OCI-LY1 (cell line): ENCODE results near the gene IFT27.

Source experiments
- CTCF ChIP-seq: fragments of 200-600 bp; sonication (generic), shearing (Covaris generic); IDR thresholded peaks from 2 replicates; pipeline ENCODE4 v1.5.1; 2017; ENCODE audit warnings: mild to moderate bottlenecking, antibody characterized with exemption, low read length, moderate library complexity, mixed read lengths
- EZH2 ChIP-seq: fragments of 200-600 bp; sonication (generic), shearing (Covaris generic); IDR thresholded peaks from 2 replicates; pipeline ENCODE4 v1.8.0; 2017; ENCODE audit warnings: borderline replicate concordance, mixed run types, mild to moderate bottlenecking, antibody characterized with exemption, low read length, moderate library complexity, mixed read lengths

DNA sequence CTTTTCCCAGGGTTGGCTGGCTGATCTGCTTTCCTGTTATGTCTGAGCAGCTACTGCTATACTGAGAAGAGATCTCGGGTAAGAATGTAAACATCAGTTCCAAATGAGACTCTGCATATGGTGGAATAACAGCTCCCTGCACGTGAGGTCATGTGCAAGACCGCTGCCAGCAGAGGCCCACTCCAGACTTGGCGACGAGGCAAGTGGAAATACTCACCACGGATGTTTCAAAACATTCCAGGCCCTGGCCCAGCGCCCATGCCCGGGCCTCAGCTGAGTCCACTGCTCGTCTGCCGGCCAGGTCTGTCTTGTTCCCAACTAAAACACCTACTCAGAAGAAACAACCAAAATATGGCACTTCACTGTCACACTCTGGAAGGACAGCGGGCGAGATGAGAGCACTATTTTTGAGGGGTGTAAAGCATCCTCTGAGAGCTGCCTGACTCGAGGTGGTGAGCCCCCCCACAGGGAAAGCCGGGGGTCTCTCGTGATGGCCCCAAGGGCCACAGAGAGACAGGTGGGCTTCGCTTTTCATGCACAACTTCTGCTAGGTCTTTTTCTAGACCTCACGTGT lies 13.1 kb downstream of the IFT27 start:
- TF ChIP-seq CTCF (no peak), EZH2 (no peak)
